HUES6 (cell line): Measurements from ENCODE around the gene PANK4.
"Not testable (repeated sequence)": the region's sequence is repeated elsewhere in the genome, so short reads cannot be mapped to it uniquely, and the experiment has no call there.

Source experiments
- H3K27ac ChIP-seq: 2 replicates; pipeline ENCODE4 v1.7.0; 2013; ENCODE audit warnings: low read depth, mild to moderate bottlenecking, low read length, inconsistent platforms
- H3K27me3 ChIP-seq: 2 replicates; pipeline ENCODE4 v1.6.1; 2013; ENCODE audit warnings: low read length; ENCODE audit not compliant: control insufficient read depth, insufficient read depth
- H3K36me3 ChIP-seq: 2 replicates; pipeline ENCODE4 v1.6.1; 2013; ENCODE audit warnings: low read length; ENCODE audit not compliant: control insufficient read depth, insufficient read depth
- H3K4me1 ChIP-seq: 2 replicates; pipeline ENCODE4 v1.6.1; 2013; ENCODE audit warnings: low read length; ENCODE audit not compliant: control insufficient read depth, insufficient read depth
- H3K4me3 ChIP-seq: 2 replicates; pipeline ENCODE4 v1.5.1; 2013; ENCODE audit warnings: low read depth, low read length
- H3K9ac ChIP-seq: one replicate; pipeline ENCODE4 v1.6.1; 2013; ENCODE audit warnings: mild to moderate bottlenecking, low read length
- H3K9me3 ChIP-seq: 2 replicates; pipeline ENCODE4 v1.6.1; 2013; ENCODE audit warnings: low read depth, low read length; ENCODE audit not compliant: control insufficient read depth, insufficient read depth

Gene PANK4

DNA sequence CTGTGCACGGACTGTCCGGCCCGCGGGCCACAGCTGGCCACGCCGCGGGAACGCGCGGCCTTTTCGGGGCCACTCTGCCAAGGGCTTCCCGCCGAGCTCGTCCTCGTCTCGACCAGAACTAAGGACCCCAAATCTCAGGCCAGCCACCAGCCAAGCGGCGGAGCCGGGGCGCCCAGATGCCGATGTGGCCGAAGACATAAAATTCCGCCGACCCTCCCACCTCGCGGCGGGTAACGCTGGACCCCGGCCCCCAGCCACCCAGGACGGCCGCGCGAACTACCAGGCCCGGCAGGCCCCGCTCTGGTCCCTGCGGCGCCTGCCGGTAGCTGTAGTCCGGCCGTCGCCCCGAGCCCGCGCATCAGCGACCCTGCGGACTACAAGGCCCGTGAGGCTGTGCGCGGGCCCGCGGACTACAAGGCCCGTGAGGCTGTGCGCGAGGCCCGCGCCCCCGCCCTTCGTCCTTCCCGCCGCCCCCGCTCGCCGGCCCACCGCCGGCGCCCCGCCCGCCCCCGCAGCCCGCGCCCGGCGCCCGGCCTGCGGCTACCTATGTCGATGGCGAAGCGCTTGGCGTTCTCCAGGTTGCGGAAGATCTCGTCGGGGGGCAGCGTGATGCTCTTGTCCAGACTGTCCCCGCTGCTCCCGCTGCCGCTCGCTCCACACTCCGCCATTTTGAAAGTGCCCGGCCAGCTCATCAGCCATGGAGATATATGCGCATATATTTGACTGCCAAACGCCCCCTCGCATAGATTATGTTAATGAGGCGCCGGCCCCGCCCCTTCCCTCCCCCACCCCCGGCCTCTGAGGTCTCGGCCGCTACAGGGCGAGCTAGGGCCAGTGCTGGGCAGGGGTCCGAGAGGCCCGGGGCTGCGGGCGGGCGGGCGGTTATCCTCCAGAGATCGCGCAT lies at the start of gene PANK4:
Gene PANK4, minus strand, starts transcription at position 677 of the 904 bp plus-strand sequence. Its CDS starts 9 bp downstream, at position 668.
- no peak within 1 kb of the TSS for H3K27ac ChIP-seq
- no peaks in the 10 kb centered on the region for H3K9me3 ChIP-seq
- peak within 1 kb of the TSS; percentile 88 for H3K4me3 ChIP-seq
- peak within 1 kb of the TSS; percentile 79 for H3K9ac ChIP-seq
- peaks cover 5% of the 10 kb centered on the region for H3K36me3 ChIP-seq
- peaks cover 46% of the 10 kb centered on the region for H3K27me3 ChIP-seq
- H3K4me1 ChIP-seq: peaks cover 40% of the 10 kb centered on the region

DNA sequence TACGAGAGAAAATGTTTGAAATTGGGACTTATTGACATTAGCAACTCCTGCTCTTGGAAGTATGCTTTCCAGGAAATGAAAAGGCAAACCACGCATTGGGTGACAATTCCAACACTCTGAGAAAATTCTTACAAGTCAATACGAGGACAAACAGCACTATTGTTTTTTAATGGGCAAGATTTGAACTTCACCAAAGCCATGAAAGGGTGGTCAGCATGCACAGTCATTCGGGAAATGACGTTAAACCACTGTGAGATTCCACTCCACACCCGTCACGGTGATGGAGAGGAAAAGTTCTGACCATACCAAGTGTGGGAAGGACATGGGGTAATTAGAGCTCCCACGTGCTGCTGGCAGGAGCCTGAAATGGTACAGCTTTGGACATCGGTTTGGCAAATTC lies 48.0 kb upstream of the PANK4 start:
- Histone ChIP-seq H3K9me3 (peaks cover 13% of the 10 kb centered on the region), H3K27me3 (no peaks in the 10 kb centered on the region), H3K27ac (no peak overlapping the region), H3K4me3 (no peak overlapping the region), H3K36me3 (no peaks in the 10 kb centered on the region), H3K4me1 (peaks cover 8% of the 10 kb centered on the region), H3K9ac (no peak overlapping the region)

DNA sequence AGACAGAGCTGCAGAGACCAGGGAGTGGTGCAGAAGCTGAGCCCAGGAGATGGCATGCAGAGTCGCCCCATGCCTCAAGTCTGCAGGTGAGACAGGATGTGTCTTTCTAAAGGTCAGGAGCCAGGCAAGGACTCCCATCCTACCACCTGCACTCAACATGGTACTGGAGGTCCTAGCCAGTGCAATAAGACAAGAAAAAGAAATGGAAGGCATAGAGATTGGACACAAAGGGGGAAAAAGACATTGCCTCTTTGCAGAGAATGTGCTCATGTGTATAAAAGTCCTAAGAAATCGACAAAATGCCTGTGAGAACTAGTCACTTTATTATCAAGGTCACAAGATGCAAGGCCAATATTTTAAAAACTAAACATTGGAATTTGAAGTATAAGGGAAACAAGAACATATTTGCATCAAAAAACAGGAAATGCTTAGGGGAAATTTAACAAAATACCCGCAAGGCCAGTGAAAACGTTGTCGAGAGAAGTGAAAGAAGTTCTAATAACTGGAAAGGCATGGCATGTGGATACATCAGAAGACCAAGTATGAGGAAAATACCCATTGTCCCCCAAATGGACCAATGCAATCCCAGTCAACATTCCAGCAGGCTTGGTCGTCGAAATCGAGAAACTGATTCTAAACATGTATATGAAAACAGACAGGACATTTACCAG lies 47.0 kb upstream of the PANK4 start:
- no peaks in the 10 kb centered on the region for H3K36me3 ChIP-seq
- no peaks in the 10 kb centered on the region; the same call in 1 of the 2 replicates for H3K27me3 ChIP-seq
- H3K9ac ChIP-seq: no peak overlapping the region
- peaks cover 5% of the 10 kb centered on the region for H3K4me1 ChIP-seq
- H3K27ac ChIP-seq: no peak overlapping the region
- no peak overlapping the region for H3K4me3 ChIP-seq
- peaks cover 13% of the 10 kb centered on the region for H3K9me3 ChIP-seq

- Histone ChIP-seq H3K27ac (no peak overlapping the region), H3K9me3 (peaks cover 13% of the 10 kb centered on the region), H3K4me1 (no peaks in the 10 kb centered on the region; the same call in 1 of the 2 replicates)
Observed at GRCh38 chr1:2571348-2571747, 45.0 kb upstream of the PANK4 start.

DNA sequence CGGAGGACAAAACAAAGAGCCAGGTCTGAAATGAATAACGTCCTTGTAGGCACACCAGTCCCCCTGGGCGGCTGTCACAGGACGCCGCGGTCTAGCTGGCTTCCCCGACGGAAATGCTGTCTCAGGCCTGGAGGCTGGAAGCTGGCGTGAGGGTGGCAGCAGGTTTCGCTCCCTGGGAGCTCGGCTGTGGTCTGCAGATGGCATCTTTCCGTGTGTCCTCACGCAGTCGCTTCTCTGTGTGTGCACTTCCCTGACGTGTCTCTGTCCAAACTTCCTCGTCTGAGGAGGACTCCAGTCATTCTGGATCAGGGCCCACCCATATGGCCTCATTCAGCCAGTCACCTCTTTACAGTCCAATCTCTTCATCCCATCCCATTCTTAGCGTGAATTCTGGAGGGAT lies 43.9 kb upstream of the PANK4 start:
- Histone ChIP-seq H3K36me3 (no peaks in the 10 kb centered on the region), H3K9ac (no peak overlapping the region), H3K4me3 (no peak overlapping the region), H3K4me1 (no peaks in the 10 kb centered on the region; the same call in 1 of the 2 replicates), H3K9me3 (peaks cover 13% of the 10 kb centered on the region), H3K27me3 (no peaks in the 10 kb centered on the region; the same call in 1 of the 2 replicates), H3K27ac (no peak overlapping the region)

More at GRCh38 chr1:2571348-2571747, 45.0 kb upstream of the PANK4 start:
- no peak overlapping the region for H3K9ac ChIP-seq
- no peaks in the 10 kb centered on the region; the same call in 1 of the 2 replicates for H3K27me3 ChIP-seq
- no peaks in the 10 kb centered on the region for H3K36me3 ChIP-seq
- no peak overlapping the region for H3K4me3 ChIP-seq

DNA sequence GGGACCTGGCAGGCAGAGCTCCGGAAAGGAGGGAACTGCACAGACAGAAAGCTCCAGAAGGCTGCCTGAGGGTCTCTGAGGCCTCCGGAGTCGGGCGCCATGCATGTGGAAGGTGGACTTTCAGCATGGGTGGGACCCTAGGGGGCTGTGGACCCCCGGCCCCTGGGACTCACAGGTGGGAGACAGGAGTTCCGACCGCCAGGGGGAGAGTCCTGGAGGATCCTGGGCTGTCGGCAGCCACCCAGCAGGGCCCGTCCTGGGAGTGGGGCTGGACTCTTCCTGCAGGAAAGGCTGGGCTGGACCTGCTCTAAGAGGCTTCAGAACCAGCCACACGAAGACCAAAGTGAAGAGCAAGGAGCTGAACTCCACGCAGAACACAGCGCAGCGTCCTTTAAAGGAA lies 43.3 kb upstream of the PANK4 start:
- H3K4me1 ChIP-seq, H3K4me3 ChIP-seq, H3K27ac ChIP-seq, H3K9ac ChIP-seq, H3K27me3 ChIP-seq, H3K36me3 ChIP-seq: not testable (repeated sequence)
- H3K9me3 ChIP-seq: peaks cover 13% of the 10 kb centered on the region

GRCh38 chr1:2569060-2569459 lies 42.7 kb upstream of the PANK4 start:
- Histone ChIP-seq H3K27me3 (no peaks in the 10 kb centered on the region; the same call in 1 of the 2 replicates), H3K9ac (no peak overlapping the region), H3K9me3 (peaks cover 12% of the 10 kb centered on the region), H3K27ac (no peak overlapping the region), H3K36me3 (no peaks in the 10 kb centered on the region), H3K4me1 (no peaks in the 10 kb centered on the region; the same call in 1 of the 2 replicates), H3K4me3 (no peak overlapping the region)

DNA sequence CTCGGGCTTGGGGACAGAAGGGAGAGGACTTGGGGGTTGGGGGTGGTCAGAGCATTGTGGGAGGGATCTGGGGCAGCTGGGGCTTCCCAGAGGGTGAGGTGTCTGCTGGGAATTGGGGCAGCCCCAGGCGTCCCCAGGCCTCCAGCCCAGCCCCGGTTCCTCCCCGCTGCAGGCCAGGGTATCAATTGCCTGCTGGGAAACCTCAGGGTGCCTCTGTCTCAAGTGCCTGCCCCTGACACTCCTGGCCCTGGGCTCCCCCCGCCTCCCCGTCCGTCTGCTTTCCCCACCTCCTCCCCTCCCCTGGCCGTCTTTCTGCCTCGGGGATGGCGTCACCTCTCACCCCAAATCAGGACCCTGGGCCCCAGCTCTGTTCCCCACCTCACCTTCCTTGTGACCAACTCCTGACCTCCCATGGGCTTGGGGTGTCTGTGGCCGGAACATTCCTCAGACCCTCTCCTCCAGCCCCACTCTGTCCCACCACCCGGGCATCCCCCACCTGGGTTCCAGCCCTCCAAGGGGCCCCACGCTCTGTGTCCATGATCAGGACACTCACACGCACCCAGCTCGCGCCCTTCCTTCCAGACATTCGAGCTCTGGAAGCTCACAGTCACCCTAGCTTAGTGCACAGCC lies 41.9 kb upstream of the PANK4 start:
- H3K27me3 ChIP-seq, H3K9ac ChIP-seq, H3K27ac ChIP-seq, H3K9me3 ChIP-seq, H3K4me3 ChIP-seq, H3K4me1 ChIP-seq, H3K36me3 ChIP-seq: not testable (repeated sequence)

GRCh38 chr1:2567083-2567679 lies 40.8 kb upstream of the PANK4 start:
- Histone ChIP-seq H3K27me3 (no peaks in the 10 kb centered on the region; the same call in 1 of the 2 replicates), H3K4me1 (no peaks in the 10 kb centered on the region; the same call in 1 of the 2 replicates), H3K9ac (no peak overlapping the region), H3K27ac (no peak overlapping the region), H3K36me3 (no peaks in the 10 kb centered on the region), H3K4me3 (no peak overlapping the region), H3K9me3 (no peaks in the 10 kb centered on the region)

DNA sequence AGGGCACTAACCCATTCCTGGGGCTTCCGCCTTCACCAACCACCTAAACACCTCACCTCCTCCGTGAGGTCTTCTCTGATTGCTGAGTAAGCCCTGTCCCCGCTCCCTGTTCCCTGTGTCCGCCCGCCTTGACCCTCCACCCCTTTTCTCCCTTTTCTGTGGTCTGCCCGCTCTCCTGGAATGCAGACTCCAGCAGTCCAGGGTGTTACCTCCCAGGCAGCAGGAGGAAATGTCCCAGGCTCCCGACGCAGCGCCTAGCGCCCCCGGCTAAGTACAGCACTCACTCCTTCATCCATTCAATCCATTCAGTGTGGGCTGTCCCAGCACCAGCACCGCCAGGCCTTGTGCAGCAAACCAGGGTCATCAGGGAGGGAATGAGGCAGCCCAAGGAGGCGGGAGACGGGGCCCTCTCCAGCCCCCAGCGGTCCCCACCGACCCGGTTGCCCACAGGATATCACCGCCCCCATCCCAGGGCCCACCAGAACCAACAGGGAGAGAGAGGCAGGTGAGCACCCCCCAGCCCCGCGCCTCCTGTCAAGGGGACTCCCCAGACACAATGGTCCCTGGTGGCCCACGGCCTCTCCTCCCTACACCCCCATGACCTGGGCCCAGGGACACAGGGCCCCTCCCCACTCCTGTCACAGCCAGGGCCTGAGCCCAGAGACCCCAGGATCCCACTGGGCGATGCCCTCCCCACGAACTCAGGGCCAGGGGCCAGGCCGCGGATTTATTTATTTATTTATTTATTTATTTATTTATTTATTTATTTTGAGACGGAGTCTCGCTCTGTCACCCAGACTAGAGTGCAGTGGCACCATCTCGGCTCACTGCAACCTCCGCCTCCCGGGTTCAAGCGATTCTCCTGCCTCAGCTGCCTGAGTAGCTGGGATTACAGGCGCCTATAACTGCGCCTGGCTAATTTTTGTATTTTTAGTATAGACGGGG lies 40.0 kb upstream of the PANK4 start:
- no peak overlapping the region for H3K27ac ChIP-seq
- no peak overlapping the region for H3K9ac ChIP-seq
- no peaks in the 10 kb centered on the region for H3K9me3 ChIP-seq
- H3K4me3 ChIP-seq: no peak overlapping the region
- H3K36me3 ChIP-seq: no peaks in the 10 kb centered on the region
- H3K4me1 ChIP-seq: no peaks in the 10 kb centered on the region; the same call in 1 of the 2 replicates
- no peaks in the 10 kb centered on the region; the same call in 1 of the 2 replicates for H3K27me3 ChIP-seq
